ENCODE data around the gene RNF187. TPM values are rescaled to one million over a fixed set of nuclear protein-coding genes. Genes with fewer than 3 reads are reported as not detected.
A peak's percentile ranks its signal among the peaks of the same experiment; 100 is the strongest.

RNF187 gene
- total and polyA plus RNA-seq, 10 of the 15 experiments (the other 5 are each of a cell fraction or from before 2014, with no cell fraction given), result 2.6 to 116 (median 29.5) TPM

GRCh38 chr1:228457396-228458176, 29.6 kb upstream of the RNF187 start (continued):
- TF ChIP-seq, protein P1, sequence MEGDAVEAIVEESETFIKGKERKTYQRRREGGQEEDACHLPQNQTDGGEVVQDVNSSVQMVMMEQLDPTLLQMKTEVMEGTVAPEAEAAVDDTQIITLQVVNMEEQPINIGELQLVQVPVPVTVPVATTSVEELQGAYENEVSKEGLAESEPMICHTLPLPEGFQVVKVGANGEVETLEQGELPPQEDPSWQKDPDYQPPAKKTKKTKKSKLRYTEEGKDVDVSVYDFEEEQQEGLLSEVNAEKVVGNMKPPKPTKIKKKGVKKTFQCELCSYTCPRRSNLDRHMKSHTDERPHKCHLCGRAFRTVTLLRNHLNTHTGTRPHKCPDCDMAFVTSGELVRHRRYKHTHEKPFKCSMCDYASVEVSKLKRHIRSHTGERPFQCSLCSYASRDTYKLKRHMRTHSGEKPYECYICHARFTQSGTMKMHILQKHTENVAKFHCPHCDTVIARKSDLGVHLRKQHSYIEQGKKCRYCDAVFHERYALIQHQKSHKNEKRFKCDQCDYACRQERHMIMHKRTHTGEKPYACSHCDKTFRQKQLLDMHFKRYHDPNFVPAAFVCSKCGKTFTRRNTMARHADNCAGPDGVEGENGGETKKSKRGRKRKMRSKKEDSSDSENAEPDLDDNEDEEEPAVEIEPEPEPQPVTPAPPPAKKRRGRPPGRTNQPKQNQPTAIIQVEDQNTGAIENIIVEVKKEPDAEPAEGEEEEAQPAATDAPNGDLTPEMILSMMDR (IDR thresholded peaks at IDR 0.05 in 2 of 3, conservative IDR thresholded peaks at IDR 0.05 in 1 of 3; ENCODE audit: control insufficient read depth in 2 of 3, extremely low read depth in 1 of 3, insufficient read depth in 1 of 3, low read depth in 3 of 3, low read length in 3 of 3), result no peak; a peak in 1 of 6 replicates
- TF ChIP-seq CREM (IDR thresholded peaks at IDR 0.05; ENCODE audit: low read depth), result peak; percentile 72
- no peak for TF ChIP-seq NRF1 (conservative IDR thresholded peaks at IDR 0.05; ENCODE audit: low read depth, low read length)
- no peak for TF ChIP-seq IKZF2 (IDR thresholded peaks at IDR 0.05)
- no peak for TF ChIP-seq TBL1XR1 (IDR thresholded peaks at IDR 0.05; ENCODE audit: low read depth, low read length)
- no peak for TF ChIP-seq SMARCA5 (IDR thresholded peaks at IDR 0.05)
- TF ChIP-seq RB1 (IDR thresholded peaks at IDR 0.05; ENCODE audit: borderline replicate concordance), result no peak
- TF ChIP-seq ZNF622 (IDR thresholded peaks at IDR 0.05), result no peak
- TF ChIP-seq ATF2 (IDR thresholded peaks at IDR 0.05; ENCODE audit: low read length), result no peak
- TF ChIP-seq MYB (IDR thresholded peaks at IDR 0.05; ENCODE audit: borderline replicate concordance, low read depth, low read length), result no peak
- peak; percentile 11; the same call in 1 of the 2 replicates for TF ChIP-seq NBN (IDR thresholded peaks at IDR 0.05)
- no peak for TF ChIP-seq RAD21 (IDR thresholded peaks at IDR 0.05; ENCODE audit: insufficient read depth, low read depth, low read length)
- TF ChIP-seq HDAC6 (IDR thresholded peaks at IDR 0.05; ENCODE audit: unreplicated experiment), result peak; percentile 71
- TF ChIP-seq USF1 (IDR thresholded peaks at IDR 0.05; ENCODE audit: borderline replicate concordance, extremely low read length, insufficient read depth, low read depth, low read length), result peak; percentile 54
- 0 out of 2 replicates have a peak, but pooled peaks have one; percentile 29 for TF ChIP-seq CHD1 (IDR thresholded peaks at IDR 0.05; ENCODE audit: low read depth, low read length)
- peak; percentile 53 for TF ChIP-seq SMAD1 (IDR thresholded peaks at IDR 0.05; ENCODE audit: low read depth, partially characterized antibody)
- no peak for TF ChIP-seq NR2C2 (IDR thresholded peaks at IDR 0.05; ENCODE audit: borderline replicate concordance, control insufficient read depth, insufficient read length, low read depth)
- TF ChIP-seq ZSCAN29 (IDR thresholded peaks at IDR 0.05), result peak; percentile 98
- TF ChIP-seq YY1 (IDR thresholded peaks at IDR 0.05; ENCODE audit: low read depth, low read length), result 0 out of 2 replicates have a peak, but pooled peaks have one; percentile 7
- no peak for TF ChIP-seq KAT2A (conservative IDR thresholded peaks at IDR 0.05; ENCODE audit: control insufficient read depth, low read depth, low read length)
- no peak for TF ChIP-seq PRDM15 (CRISPR knock-in tag; IDR thresholded peaks at IDR 0.05)
- no peak for TF ChIP-seq RELA (IDR thresholded peaks at IDR 0.05; ENCODE audit: borderline replicate concordance, partially characterized antibody)
